Esophagus muscularis mucosa (tissue), 4 donors: ENCODE results near the gene LRRC26. TPM values are rescaled to one million over a fixed set of nuclear protein-coding genes. Genes with fewer than 3 reads are reported as not detected.
A peak's percentile ranks its signal among the peaks of the same experiment; 100 is the strongest.

Experiments used
- DNase-seq: peaks from one replicate; pipeline ENCODE4 v3.0.0-alpha.2; 2017; ENCODE audit errors: extremely low spot score
- H3K27ac ChIP-seq, 4 donors: fragments of 200-600 bp; sonication (generic); replicated peaks in 1 of 4; 1 replicate in 3 of 4; 2 replicates in 1 of 4; pipeline ENCODE4 v1.5.1; 2016 to 2019; ENCODE audit warnings: mild to moderate bottlenecking in 1 of 4
- H3K27me3 ChIP-seq, 4 donors: fragments of 200-600 bp; sonication (generic); one replicate each; pipeline versions ENCODE4 v1.5.1 to v1.6.0; 2016 to 2019
- H3K36me3 ChIP-seq, 4 donors: fragments of 200-600 bp; sonication (generic); one replicate each; pipeline ENCODE4 v1.5.1; 2016 to 2019
- H3K4me1 ChIP-seq, 4 donors: fragments of 200-600 bp; sonication (generic); one replicate each; pipeline ENCODE4 v1.5.1; 2016 to 2019
- H3K4me3 ChIP-seq, 4 donors: fragments of 200-600 bp; sonication (generic); 1 replicate in 2 of 4; 2 replicates in 2 of 4; pipeline ENCODE4 v1.5.1; 2016 to 2019; ENCODE audit warnings: mild to moderate bottlenecking in 4 of 4, moderate library complexity in 1 of 4
- H3K9me3 ChIP-seq, 4 donors: fragments of 200-600 bp; sonication (generic); 1 replicate in 3 of 4; 2 replicates in 1 of 4; pipeline ENCODE4 v1.5.1; 2016 to 2019
- EP300 ChIP-seq: sonication (generic); formaldehyde crosslinking; IDR thresholded peaks from one replicate; pipeline ENCODE4 v1.6.1; 2017; ENCODE audit warnings: antibody characterized with exemption
- POLR2A ChIP-seq: fragments of 450-650 bp; IDR thresholded peaks from one replicate; pipeline ENCODE4 v1.6.1; 2017; ENCODE audit warnings: antibody characterized with exemption, moderate library complexity, mild to moderate bottlenecking, low read depth
- POLR2AphosphoS5 ChIP-seq, 2 donors: sonication (generic); formaldehyde crosslinking; IDR thresholded peaks; one replicate each; pipeline ENCODE4 v1.6.1; 2017; ENCODE audit warnings: antibody characterized with exemption in 2 of 2
- WGBS: methylation state at CpG from one replicate; pipeline ENCODE4 v1.1.5; 2018; 5-methylcytosine and 5-hydroxymethylcytosine counted together
- intact Hi-C: fragments of 100-400 bp; cut with DNase I; formaldehyde crosslinking; loops from one replicate; pipeline ENCODE4 v1.15.1; 2023
- total RNA-seq, 4 donors: library from RNA; depleted of rRNA; stranded (reverse); fragments of >200 nt; gene quantifications; one replicate each; pipeline versions ENCODE4 v1.1.0 to v1.2.1, GENCODE V29; 2016
- TF ChIP-seq, protein P1 (sequence below), 3 experiments: fragments of 200-600 bp in 2 of 3; fragments of 450-650 bp in 1 of 3; sonication (generic) in 2 of 3; IDR thresholded peaks; one replicate each; pipeline ENCODE4 v1.5.1; 2017 to 2019; ENCODE audit warnings: antibody characterized with exemption in 3 of 3, mild to moderate bottlenecking in 2 of 3, moderate library complexity in 1 of 3

LRRC26 gene
- total RNA-seq, 4 donors from 2014 or later: not detected

DNA sequence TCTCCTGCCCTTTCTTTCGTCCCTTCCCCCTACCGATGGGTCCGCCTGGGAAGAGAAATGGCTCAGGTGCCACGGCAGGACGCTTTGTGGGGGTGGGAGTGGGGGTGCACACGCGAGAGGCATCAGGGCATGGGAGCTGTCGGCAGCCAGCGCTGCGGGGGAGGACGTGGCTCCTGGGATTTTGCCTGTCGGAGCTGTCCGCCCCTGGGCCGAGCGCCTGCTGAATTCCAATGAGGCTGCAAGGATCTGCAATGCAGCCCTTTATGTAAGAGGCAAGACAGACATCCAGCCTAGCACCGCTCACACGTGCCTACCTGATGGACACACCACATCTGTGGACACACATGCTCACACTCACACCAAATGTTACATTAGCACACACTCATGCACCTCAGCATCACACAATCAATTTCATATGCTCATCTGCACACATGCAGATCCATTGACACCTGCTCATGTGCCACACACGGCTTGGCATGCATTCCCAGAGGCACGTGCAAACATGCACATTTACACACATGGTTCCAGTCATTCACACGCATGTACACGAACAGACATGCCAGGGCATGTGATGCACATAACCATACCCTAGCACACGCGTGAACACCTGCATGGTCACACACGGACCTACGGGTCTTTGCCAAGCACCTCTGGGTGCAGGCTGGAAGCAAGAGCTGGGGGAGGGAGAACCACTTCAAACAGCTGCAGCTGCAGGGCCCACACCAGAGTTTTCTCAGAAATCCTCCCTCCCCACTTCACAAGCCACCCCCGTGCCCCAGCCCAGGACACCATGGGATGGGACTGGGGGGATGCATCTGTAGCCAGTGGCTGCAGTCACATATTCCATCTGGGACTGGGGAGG, 29.5 kb downstream of the LRRC26 start:
- WGBS: 73% methylated on average over 15 of the region's 26 CpGs
- Histone ChIP-seq H3K9me3 (no peaks in the 10 kb centered on the region), H3K4me3 (no peak overlapping the region), H3K4me1 (peaks cover 3 to 18% (median 10%) of the 10 kb centered on the region in 4 donors), H3K36me3 (no peaks in the 10 kb centered on the region), H3K27me3 (peaks cover 0 to 93% (median 55%) of the 10 kb centered on the region in 4 donors), H3K27ac (no peak overlapping the region)
- TF ChIP-seq POLR2A: no peak
- TF ChIP-seq, protein P1, sequence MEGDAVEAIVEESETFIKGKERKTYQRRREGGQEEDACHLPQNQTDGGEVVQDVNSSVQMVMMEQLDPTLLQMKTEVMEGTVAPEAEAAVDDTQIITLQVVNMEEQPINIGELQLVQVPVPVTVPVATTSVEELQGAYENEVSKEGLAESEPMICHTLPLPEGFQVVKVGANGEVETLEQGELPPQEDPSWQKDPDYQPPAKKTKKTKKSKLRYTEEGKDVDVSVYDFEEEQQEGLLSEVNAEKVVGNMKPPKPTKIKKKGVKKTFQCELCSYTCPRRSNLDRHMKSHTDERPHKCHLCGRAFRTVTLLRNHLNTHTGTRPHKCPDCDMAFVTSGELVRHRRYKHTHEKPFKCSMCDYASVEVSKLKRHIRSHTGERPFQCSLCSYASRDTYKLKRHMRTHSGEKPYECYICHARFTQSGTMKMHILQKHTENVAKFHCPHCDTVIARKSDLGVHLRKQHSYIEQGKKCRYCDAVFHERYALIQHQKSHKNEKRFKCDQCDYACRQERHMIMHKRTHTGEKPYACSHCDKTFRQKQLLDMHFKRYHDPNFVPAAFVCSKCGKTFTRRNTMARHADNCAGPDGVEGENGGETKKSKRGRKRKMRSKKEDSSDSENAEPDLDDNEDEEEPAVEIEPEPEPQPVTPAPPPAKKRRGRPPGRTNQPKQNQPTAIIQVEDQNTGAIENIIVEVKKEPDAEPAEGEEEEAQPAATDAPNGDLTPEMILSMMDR (IDR thresholded peaks at IDR 0.05): no peak
- no peak for TF ChIP-seq EP300
- no peak for TF ChIP-seq POLR2AphosphoS5 (IDR thresholded peaks at IDR 0.05)
- DNase-seq: no peak
- intact Hi-C loops: no loop called here

DNA sequence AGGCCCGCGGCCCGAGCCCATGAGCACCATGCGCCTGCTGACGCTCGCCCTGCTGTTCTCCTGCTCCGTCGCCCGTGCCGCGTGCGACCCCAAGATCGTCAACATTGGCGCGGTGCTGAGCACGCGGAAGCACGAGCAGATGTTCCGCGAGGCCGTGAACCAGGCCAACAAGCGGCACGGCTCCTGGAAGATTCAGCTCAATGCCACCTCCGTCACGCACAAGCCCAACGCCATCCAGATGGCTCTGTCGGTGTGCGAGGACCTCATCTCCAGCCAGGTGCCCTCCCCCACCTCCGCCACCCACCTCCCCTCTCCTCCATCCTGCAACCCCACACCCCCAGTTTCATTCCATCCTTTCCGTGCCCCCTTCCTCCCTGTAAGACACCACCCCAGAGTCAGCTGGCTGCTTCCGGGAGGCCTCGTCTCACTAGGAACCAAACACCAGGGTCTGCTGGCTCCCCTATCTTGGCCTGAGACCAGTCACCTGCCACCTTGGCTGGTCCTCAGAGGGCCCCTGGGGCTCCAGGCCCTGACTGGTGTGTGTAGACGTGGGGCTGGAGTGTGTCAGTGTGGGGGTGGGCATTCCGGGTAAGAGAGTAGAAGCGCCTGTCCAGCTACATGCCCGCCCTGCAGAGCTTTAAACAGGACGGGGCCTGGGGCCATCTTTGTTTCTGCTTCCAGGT, 30.2 kb downstream of the LRRC26 start:
- TF ChIP-seq, protein P1 (IDR thresholded peaks at IDR 0.05): no peak
- no peak for TF ChIP-seq POLR2AphosphoS5 (IDR thresholded peaks at IDR 0.05)
- TF ChIP-seq POLR2A: no peak
- TF ChIP-seq EP300: no peak
- peaks cover 0 to 98% (median 55%) of the 10 kb centered on the region in 4 donors for H3K27me3 ChIP-seq

DNA sequence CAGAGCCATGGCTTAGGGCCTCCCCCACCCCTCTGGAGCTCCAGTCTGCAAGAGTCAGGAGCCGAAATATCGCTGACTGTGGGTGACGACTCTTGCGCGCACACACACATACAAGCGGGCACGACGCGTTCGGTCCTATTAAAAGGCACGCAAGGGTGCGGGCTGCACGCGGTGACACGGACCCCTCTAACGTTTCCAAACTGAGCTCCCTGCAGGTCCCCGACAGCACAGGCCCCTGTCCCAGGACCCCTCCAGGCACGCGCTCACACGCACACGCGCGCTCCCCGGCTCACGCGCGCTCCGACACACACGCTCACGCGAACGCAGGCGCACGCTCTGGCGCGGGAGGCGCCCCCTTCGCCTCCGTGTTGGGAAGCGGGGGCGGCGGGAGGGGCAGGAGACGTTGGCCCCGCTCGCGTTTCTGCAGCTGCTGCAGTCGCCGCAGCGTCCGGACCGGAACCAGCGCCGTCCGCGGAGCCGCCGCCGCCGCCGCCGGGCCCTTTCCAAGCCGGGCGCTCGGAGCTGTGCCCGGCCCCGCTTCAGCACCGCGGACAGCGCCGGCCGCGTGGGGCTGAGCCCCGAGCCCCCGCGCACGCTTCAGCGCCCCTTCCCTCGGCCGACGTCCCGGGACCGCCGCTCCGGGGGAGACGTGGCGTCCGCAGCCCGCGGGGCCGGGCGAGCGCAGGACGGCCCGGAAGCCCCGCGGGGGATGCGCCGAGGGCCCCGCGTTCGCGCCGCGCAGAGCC, 31.0 kb downstream of the LRRC26 start, which contains the start of gene GRIN1:
GRIN1 (plus strand) TSS at position 433 of the 746 bp plus-strand sequence. CDS start 333 bp downstream, outside the sequence.
- TF ChIP-seq POLR2A (no peak), POLR2AphosphoS5 (IDR thresholded peaks at IDR 0.05) (no peak), EP300 (no peak)
- TF ChIP-seq, protein P1 (IDR thresholded peaks at IDR 0.05): no peak
- WGBS: 7% methylated on average over 40 of the region's 104 CpGs
- peaks cover 0 to 98% (median 54%) of the 10 kb centered on the region in 4 donors for H3K27me3 ChIP-seq
- peaks cover 3 to 18% (median 10%) of the 10 kb centered on the region in 4 donors for H3K4me1 ChIP-seq
- peak within 1 kb of the TSS in 3 of 4 donors; percentile 9 to 33 (median 25) for H3K4me3 ChIP-seq
- intact Hi-C loops: no loop called here
- H3K9me3 ChIP-seq: no peaks in the 10 kb centered on the region
- no peak for DNase-seq
- H3K27ac ChIP-seq: no peak within 1 kb of the TSS
- H3K36me3 ChIP-seq: no peaks in the 10 kb centered on the region

More for the DNA sequence above, 30.2 kb downstream of the LRRC26 start:
- Histone ChIP-seq H3K4me1 (peaks cover 3 to 18% (median 10%) of the 10 kb centered on the region in 4 donors), H3K36me3 (no peaks in the 10 kb centered on the region), H3K9me3 (no peaks in the 10 kb centered on the region), H3K4me3 (no peak overlapping the region), H3K27ac (no peak overlapping the region)
- no peak for DNase-seq
- WGBS: 45% methylated on average over 20 of the region's 37 CpGs
- intact Hi-C loops: no loop called here

DNA sequence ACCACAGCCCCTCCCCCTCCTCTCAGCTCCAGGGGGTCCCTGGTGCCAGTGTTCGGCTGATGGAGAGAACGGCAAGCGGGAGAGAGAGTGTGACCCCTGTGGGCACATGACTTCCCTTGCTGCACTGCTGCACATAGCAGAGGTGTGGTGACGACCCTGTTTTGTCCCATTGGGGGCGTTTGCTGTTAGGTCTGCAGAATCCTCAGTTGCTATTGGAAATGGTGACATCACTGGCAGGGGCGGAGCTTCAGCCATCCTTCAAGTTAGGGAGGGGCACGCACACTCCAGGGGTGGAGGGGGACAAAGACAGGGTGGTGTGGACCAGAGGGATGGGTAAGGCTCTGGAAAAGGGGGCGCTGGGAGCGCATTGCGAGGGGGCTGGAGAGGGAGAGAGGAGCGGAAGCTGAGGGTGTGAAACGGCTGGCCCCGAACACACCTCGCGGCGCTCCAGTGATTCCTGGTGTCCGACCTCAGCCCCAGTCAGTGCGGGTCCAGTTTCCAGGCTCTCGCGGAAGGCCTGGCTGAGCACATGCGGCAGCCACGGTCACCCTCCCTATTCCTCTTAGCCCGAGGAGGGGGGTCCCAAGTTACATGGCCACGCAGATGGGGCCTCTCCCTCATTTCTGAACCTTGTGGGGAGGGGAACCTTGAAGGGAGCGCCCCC, 31.7 kb downstream of the LRRC26 start:
- WGBS: 11% methylated on average over 15 of the region's 25 CpGs
- peaks cover 3 to 18% (median 10%) of the 10 kb centered on the region in 4 donors for H3K4me1 ChIP-seq
- no peaks in the 10 kb centered on the region for H3K36me3 ChIP-seq
- peaks cover 0 to 98% (median 56%) of the 10 kb centered on the region in 4 donors for H3K27me3 ChIP-seq
- no peak overlapping the region for H3K27ac ChIP-seq
- no peak for DNase-seq
- TF ChIP-seq EP300: no peak
- no peak for TF ChIP-seq POLR2A
- TF ChIP-seq POLR2AphosphoS5 (IDR thresholded peaks at IDR 0.05): no peak
- TF ChIP-seq, protein P1 (IDR thresholded peaks at IDR 0.05): no peak
- H3K9me3 ChIP-seq: no peaks in the 10 kb centered on the region
- no peak overlapping the region for H3K4me3 ChIP-seq
- intact Hi-C loops: no loop called here
